Psoas muscle (tissue), 8 donors: Measurements from ENCODE around the gene ITSN1. TPM values are rescaled to one million over a fixed set of nuclear protein-coding genes. Genes with fewer than 3 reads are reported as not detected.

Experiments used
- ATAC-seq, 4 donors: fragments of 200-7000 bp; cut with Tn5 transposase; one replicate each; pipeline ENCODE4 v1.9.1; 2020; ENCODE audit warnings: moderate library complexity in 3 of 4, mild to moderate bottlenecking in 2 of 4
- DNase-seq, 2 donors: peaks; one replicate each; pipeline ENCODE4 v3.0.0-alpha.2; 2020
- H3K27ac ChIP-seq: fragments of 200-600 bp; one replicate; pipeline ENCODE4 v1.8.0; 2022
- H3K27me3 ChIP-seq, 3 donors: fragments of 200-600 bp in 1 of 3; one replicate each; pipeline versions ENCODE4 v1.6.1 to v1.8.0; 2013 to 2022; ENCODE audit warnings: low read length in 2 of 3, mild to moderate bottlenecking in 2 of 3, moderate library complexity in 1 of 3; ENCODE audit not compliant: insufficient read depth in 3 of 3
- H3K36me3 ChIP-seq, 2 donors: fragments of 200-600 bp in 1 of 2; one replicate each; pipeline versions ENCODE4 v1.6.1 to v1.8.0; 2013 to 2022; ENCODE audit warnings: low read depth in 1 of 2, mild to moderate bottlenecking in 1 of 2, moderate library complexity in 1 of 2; ENCODE audit not compliant: insufficient read depth in 1 of 2
- H3K4me1 ChIP-seq: fragments of 200-600 bp; one replicate; pipeline ENCODE4 v1.8.0; 2022
- H3K4me3 ChIP-seq: fragments of 200-600 bp; one replicate; pipeline ENCODE4 v1.8.0; 2022; ENCODE audit warnings: mild to moderate bottlenecking
- H3K9me3 ChIP-seq: fragments of 200-600 bp; one replicate; pipeline ENCODE4 v1.8.0; 2022
- WGBS, 3 donors: extraction: QIAGEN DNeasy Blood & Tissue Kit; methylation state at CpG; one replicate each; pipeline versions ENCODE4 v1.1.6 to v1.1.7; 2013; 5-methylcytosine and 5-hydroxymethylcytosine counted together
- intact Hi-C, 2 donors: fragments of 100-400 bp; cut with DNase I; formaldehyde crosslinking; loops; one replicate each; pipeline versions ENCODE4 v1.11.0 to v1.14.2; 2022
- polyA plus RNA-seq, 3 donors: library from polyadenylated mRNA; stranded (reverse); fragments of 200-250 nt; gene quantifications; one replicate each; pipeline ENCODE4 v1.2.3, GENCODE V29; 2013
- total RNA-seq, 4 donors: library from RNA; stranded (reverse); fragmentation: NEBNext Ultra II Directional in 2 of 4; extraction: Animal tissue kit (Norgen Biotek cat#: 25700) in 2 of 4; gene quantifications; one replicate each; pipeline versions ENCODE4 v1.2.1 to v1.2.4, GENCODE V29; 2021 to 2023
- TF ChIP-seq, protein P1 (sequence below): fragments of 200-600 bp; IDR thresholded peaks from one replicate; pipeline ENCODE4 v1.8.0; 2022; ENCODE audit warnings: antibody characterized with exemption
- donor health status: healthy with polysubstance abuse.
- donor health status: DM: no; HTN: no; CAD: no; lungs with moderate emphysema.
- donor health status: Bipolar disorder and iron deficiency.
- donor health status: healthy.
- donor health status: DM: yes; HTN: yes; CAD: no.
- donor health status: DM: no; HTN: no; CAD: no.
- donor health status: DM: no; HTN: no; CAD: no.
- donor health status: DM: yes; HTN: yes; CAD: no.

The ITSN1 gene
- total and polyA plus RNA-seq, 7 donors = 9.3 to 43.8 (median 22.4) TPM

DNA sequence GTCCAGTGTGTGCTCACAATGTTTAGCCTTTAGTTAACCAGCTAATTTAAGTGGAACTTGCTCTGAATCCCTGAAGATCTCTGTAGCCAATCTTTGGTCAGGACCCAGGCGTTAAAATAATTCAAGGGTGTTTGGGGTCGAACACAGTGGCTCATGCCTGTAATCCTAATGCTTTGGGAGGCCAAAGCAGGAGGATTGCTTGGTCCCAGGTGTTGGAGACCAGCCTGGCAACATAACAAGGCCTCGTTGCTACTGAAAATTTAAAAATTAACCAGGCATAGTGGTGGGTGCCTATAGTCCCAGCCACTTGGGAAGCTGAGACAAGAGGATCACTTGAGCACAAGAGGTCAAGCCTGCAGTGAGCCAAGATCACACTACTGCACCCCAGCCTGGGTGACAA lies 94.3 kb downstream of the ITSN1 start:
- peaks cover 0 to 20% of the 10 kb centered on the region in 2 donors for H3K36me3 ChIP-seq
- 52 to 63% (median 54%) methylated on average over 3 of the region's 3 CpGs for WGBS, 3 donors
- H3K27me3 ChIP-seq = no peaks in the 10 kb centered on the region
- no peaks in the 10 kb centered on the region for H3K9me3 ChIP-seq
- TF ChIP-seq, protein P1, sequence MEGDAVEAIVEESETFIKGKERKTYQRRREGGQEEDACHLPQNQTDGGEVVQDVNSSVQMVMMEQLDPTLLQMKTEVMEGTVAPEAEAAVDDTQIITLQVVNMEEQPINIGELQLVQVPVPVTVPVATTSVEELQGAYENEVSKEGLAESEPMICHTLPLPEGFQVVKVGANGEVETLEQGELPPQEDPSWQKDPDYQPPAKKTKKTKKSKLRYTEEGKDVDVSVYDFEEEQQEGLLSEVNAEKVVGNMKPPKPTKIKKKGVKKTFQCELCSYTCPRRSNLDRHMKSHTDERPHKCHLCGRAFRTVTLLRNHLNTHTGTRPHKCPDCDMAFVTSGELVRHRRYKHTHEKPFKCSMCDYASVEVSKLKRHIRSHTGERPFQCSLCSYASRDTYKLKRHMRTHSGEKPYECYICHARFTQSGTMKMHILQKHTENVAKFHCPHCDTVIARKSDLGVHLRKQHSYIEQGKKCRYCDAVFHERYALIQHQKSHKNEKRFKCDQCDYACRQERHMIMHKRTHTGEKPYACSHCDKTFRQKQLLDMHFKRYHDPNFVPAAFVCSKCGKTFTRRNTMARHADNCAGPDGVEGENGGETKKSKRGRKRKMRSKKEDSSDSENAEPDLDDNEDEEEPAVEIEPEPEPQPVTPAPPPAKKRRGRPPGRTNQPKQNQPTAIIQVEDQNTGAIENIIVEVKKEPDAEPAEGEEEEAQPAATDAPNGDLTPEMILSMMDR = no peak
- intact Hi-C loops = no loop called here
- no peaks in the 10 kb centered on the region for H3K4me1 ChIP-seq
- no peak overlapping the region for H3K27ac ChIP-seq
- no peak overlapping the region for H3K4me3 ChIP-seq
- DNase-seq (no peak), ATAC-seq (no peak)

DNA sequence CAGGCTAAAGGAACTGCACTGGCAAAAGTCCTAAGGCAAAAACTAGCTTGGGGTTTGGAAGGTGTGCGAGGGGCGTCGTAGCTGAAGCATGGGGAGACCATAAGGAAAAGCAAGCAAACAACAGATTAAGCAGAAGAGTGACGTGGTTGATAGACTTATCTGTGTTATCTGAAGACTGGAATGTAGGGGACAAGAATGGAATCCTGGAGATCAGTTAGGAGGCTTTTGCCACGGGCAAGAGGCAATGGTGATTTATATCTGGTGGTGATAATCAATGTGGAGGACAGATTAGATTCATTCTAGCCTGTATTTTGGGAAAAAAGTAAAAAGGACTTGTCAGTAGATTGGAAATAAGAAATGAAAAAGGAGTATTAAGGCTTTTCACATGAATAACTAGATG lies 97.4 kb downstream of the ITSN1 start:
- intact Hi-C loops = no loop called here
- Histone ChIP-seq H3K27ac (no peak overlapping the region), H3K4me1 (no peaks in the 10 kb centered on the region), H3K27me3 (no peaks in the 10 kb centered on the region), H3K4me3 (no peak overlapping the region), H3K36me3 (peaks cover 0 to 20% of the 10 kb centered on the region in 2 donors), H3K9me3 (no peaks in the 10 kb centered on the region)
- ATAC-seq (no peak), DNase-seq (no peak)
- TF ChIP-seq, protein P1 = no peak
- WGBS, 3 donors = 93 to 94% (median 94%) methylated on average over 5 of the region's 5 CpGs

DNA sequence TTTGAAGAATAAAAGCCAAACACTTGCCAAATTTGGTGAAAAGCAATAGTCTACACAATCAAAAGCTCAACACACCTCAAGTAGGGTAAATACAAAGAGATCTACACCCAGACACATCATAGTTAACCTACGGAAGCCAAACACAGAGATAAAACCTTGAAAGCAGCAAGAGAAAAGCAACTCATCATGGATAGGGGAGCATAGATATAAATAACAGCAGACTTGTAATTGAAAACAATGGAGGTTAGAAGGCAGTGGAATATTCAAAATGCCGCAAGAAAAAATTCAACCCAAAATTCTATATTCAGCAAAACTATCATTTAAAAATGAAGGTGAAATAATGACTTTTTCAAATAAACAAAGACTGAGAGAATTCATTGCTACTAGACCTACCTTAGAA lies 105.1 kb downstream of the ITSN1 start:
- no peak overlapping the region for H3K4me3 ChIP-seq
- TF ChIP-seq, protein P1 = no peak
- WGBS, 3 donors = 96 to 99% (median 99%) methylated on average over 2 of the region's 2 CpGs
- no peak overlapping the region for H3K27ac ChIP-seq
- DNase-seq = no peak
- H3K27me3 ChIP-seq = no peaks in the 10 kb centered on the region
- H3K4me1 ChIP-seq = peaks cover 23% of the 10 kb centered on the region
- H3K9me3 ChIP-seq = peaks cover 12% of the 10 kb centered on the region
- no peaks in the 10 kb centered on the region for H3K36me3 ChIP-seq
- intact Hi-C loops = no loop called here
- ATAC-seq = no peak

DNA sequence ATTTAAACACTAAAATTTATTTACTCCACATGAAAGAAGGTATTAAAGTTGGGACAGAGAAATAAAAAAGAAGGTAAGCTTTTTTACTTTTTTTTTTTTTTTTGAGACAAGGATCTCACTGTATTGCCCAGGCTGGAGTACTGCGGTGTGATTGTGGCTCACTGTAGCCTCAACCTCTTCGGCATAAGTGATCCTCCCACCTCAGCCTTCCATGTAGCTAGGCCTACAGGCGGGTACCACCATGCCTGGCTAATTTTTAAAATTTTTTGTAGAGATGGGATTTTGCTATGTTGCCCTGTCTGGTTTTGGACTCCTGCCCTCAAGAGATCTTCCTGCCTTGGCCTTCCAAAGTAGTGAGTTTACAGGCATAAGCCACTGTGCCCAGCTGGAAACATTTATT lies 106.6 kb downstream of the ITSN1 start:
- DNase-seq (no peak), ATAC-seq (no peak)
- H3K36me3 ChIP-seq = no peaks in the 10 kb centered on the region
- H3K27ac ChIP-seq = no peak overlapping the region
- TF ChIP-seq, protein P1 = no peak
- 96 to 99% (median 97%) methylated on average over 3 of the region's 3 CpGs for WGBS, 3 donors
- peaks cover 12% of the 10 kb centered on the region for H3K9me3 ChIP-seq
- peaks cover 23% of the 10 kb centered on the region for H3K4me1 ChIP-seq
- intact Hi-C loops = no loop called here
- H3K4me3 ChIP-seq = no peak overlapping the region
- no peaks in the 10 kb centered on the region for H3K27me3 ChIP-seq

DNA sequence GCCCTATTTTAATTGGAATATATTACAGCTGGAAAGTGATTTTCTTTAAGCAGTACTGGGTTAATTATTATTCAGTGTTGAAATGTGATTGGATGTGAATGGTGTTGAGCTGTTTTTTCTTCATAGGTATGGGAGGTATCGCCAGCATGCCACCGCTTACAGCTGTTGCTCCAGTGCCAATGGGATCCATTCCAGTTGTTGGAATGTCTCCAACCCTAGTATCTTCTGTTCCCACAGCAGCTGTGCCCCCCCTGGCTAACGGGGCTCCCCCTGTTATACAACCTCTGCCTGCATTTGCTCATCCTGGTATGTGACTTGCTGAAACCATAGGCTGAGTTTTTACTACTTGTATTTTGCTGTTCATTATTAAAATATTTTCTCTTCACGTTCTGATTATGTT lies 107.7 kb downstream of the ITSN1 start:
- TF ChIP-seq, protein P1 = no peak
- 21 to 25% (median 22%) methylated on average over 4 of the region's 4 CpGs for WGBS, 3 donors
- Histone ChIP-seq H3K27ac (no peak overlapping the region), H3K4me3 (no peak overlapping the region), H3K27me3 (no peaks in the 10 kb centered on the region), H3K9me3 (peaks cover 12% of the 10 kb centered on the region), H3K4me1 (peaks cover 23% of the 10 kb centered on the region), H3K36me3 (no peaks in the 10 kb centered on the region)
- ATAC-seq (peak in 3 of 4 donors; percentile 37 to 58 (median 55)), DNase-seq (no peak)
- intact Hi-C loops = loop anchor here in 1 of 2 donors (10.0 kb wide), 1 partner anchor 105 kb away; the partner anchor contains the start of genes CRYZL1 and ITSN1
